Occipital lobe (tissue), 2 donors: ENCODE measurements around the gene DOP1A. TPM values are rescaled to one million over a fixed set of nuclear protein-coding genes. Genes with fewer than 3 reads are reported as not detected.

Experiments
- DNase-seq: peaks from one replicate; lab custom pipeline; 2025; lab: John Stamatoyannopoulos, UW
- total RNA-seq: library from RNA; depleted of rRNA; stranded (reverse); fragments of >200 nt; gene quantifications from one replicate; pipeline ENCODE4 v1.2.3, GENCODE V29; 2014

Gene DOP1A
- total RNA-seq, 1 donor from 2014 or later, result 96.1 TPM

GRCh38 chr6:83199173-83199862 is 131.8 kb downstream of the DOP1A start:
- no peak for DNase-seq

GRCh38 chr6:83199863-83200225 is 132.4 kb downstream of the DOP1A start:
- DNase-seq, result no peak

- DNase-seq, result no peak
Observed at GRCh38 chr6:83202031-83202430, 134.6 kb downstream of the DOP1A start.

- DNase-seq, result peak; percentile 42
Observed at GRCh38 chr6:83215131-83216047, 147.9 kb downstream of the DOP1A start.

GRCh38 chr6:83216806-83217205 is 149.3 kb downstream of the DOP1A start:
- DNase-seq, result no peak

Other genes starting within 250 kb of the DOP1A start
- gene UBE3D, start 1.8 kb upstream of the DOP1A start, total RNA-seq, result 25.9 TPM
- 58.5 TPM for gene PGM3, start 125.6 kb downstream of the DOP1A start, total RNA-seq
- 9.4 TPM for gene RWDD2A, start 125.7 kb downstream of the DOP1A start, total RNA-seq